Activated naive CD4-positive, alpha-beta T cell treated with Interleukin-2 at 50 U/mL for 16 hours (primary cell): Measurements from ENCODE around the gene USP9X.
A peak's percentile ranks its signal among the peaks of the same experiment; 100 is the strongest.
"Not testable (repeated sequence)": the region's sequence is repeated elsewhere in the genome, so short reads cannot be mapped to it uniquely, and the experiment has no call there.

Source experiments
- DNase-seq: peaks from one replicate; pipeline ENCODE4 v3.0.0-alpha.2; 2020

The USP9X gene

GRCh38 chrX:41198410-41198809 is 113.2 kb downstream of the USP9X start:
- DNase-seq: no peak

- no peak for DNase-seq
Observed at GRCh38 chrX:41200785-41201184, 115.5 kb downstream of the USP9X start.

- DNase-seq: no peak
Observed at GRCh38 chrX:41209853-41210252, 124.6 kb downstream of the USP9X start.

GRCh38 chrX:41224605-41225004 is 139.4 kb downstream of the USP9X start:
- no peak for DNase-seq

- no peak for DNase-seq
Observed at GRCh38 chrX:41233988-41234387, 148.7 kb downstream of the USP9X start.

- not testable (repeated sequence) for DNase-seq
Observed at GRCh38 chrX:41234471-41234870, 149.2 kb downstream of the USP9X start.

GRCh38 chrX:41234962-41235361 is 149.7 kb downstream of the USP9X start:
- no peak for DNase-seq

GRCh38 chrX:41236629-41237028 is 151.4 kb downstream of the USP9X start:
- no peak for DNase-seq

- DNase-seq: no peak
Observed at GRCh38 chrX:41240509-41240908, 155.3 kb downstream of the USP9X start.

- no peak for DNase-seq
Observed at GRCh38 chrX:41241962-41242361, 156.7 kb downstream of the USP9X start.

- DNase-seq: no peak
Observed at GRCh38 chrX:41245641-41246040, 160.4 kb downstream of the USP9X start.

- DNase-seq: no peak
Observed at GRCh38 chrX:41250867-41251266, 165.6 kb downstream of the USP9X start.

- no peak for DNase-seq
Observed at GRCh38 chrX:41257801-41258200, 172.6 kb downstream of the USP9X start.

GRCh38 chrX:41258226-41258625 is 173.0 kb downstream of the USP9X start:
- no peak for DNase-seq

GRCh38 chrX:41258871-41259270 is 173.6 kb downstream of the USP9X start:
- no peak for DNase-seq

GRCh38 chrX:41259516-41259915 is 174.3 kb downstream of the USP9X start:
- no peak for DNase-seq

GRCh38 chrX:41265615-41266014 is 180.4 kb downstream of the USP9X start:
- DNase-seq: peak; percentile 57

- DNase-seq: no peak
Observed at GRCh38 chrX:41273638-41274037, 188.4 kb downstream of the USP9X start.

GRCh38 chrX:41275661-41276609 is 190.7 kb downstream of the USP9X start:
- DNase-seq: peak; percentile 49

GRCh38 chrX:41276661-41277506 is 191.6 kb downstream of the USP9X start:
- DNase-seq: no peak

GRCh38 chrX:41282307-41282706 is 197.1 kb downstream of the USP9X start:
- not testable (repeated sequence) for DNase-seq

- not testable (repeated sequence) for DNase-seq
Observed at GRCh38 chrX:41285928-41286327, 200.7 kb downstream of the USP9X start.
